ENCODE results near the gene PPP1R2.

Gene PPP1R2

DNA sequence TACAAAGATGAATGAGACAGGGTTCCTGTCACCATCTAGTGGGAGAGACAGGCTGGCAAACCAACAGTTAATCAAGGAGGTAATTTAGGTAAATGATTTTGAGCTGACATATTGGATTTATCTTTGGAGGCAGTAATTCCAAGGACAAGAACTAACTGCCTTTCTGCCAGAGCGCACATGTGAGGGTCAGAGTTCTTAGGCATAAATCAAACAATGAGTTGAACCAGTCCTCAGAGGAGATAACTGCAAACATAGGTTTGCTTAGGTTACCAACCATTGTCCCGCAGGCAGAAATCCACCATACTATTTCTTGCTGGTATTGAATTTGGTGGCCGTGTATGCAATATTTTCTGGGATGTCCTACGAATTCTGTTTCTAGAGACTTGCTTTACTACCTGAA lies 14.2 kb upstream of the PPP1R2 start:
- DNase-seq (ENCODE audit: low spot score) = no peak
- H3K27ac ChIP-seq = no peak overlapping the region
- ChIA-PET POLR2A (ENCODE audit: low non-redundant PET) (no interaction called here), CTCF (no interaction called here)
- TF ChIP-seq, protein P1, sequence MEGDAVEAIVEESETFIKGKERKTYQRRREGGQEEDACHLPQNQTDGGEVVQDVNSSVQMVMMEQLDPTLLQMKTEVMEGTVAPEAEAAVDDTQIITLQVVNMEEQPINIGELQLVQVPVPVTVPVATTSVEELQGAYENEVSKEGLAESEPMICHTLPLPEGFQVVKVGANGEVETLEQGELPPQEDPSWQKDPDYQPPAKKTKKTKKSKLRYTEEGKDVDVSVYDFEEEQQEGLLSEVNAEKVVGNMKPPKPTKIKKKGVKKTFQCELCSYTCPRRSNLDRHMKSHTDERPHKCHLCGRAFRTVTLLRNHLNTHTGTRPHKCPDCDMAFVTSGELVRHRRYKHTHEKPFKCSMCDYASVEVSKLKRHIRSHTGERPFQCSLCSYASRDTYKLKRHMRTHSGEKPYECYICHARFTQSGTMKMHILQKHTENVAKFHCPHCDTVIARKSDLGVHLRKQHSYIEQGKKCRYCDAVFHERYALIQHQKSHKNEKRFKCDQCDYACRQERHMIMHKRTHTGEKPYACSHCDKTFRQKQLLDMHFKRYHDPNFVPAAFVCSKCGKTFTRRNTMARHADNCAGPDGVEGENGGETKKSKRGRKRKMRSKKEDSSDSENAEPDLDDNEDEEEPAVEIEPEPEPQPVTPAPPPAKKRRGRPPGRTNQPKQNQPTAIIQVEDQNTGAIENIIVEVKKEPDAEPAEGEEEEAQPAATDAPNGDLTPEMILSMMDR (conservative IDR thresholded peaks at IDR 0.05; ENCODE audit: low read depth) = no peak

DNA sequence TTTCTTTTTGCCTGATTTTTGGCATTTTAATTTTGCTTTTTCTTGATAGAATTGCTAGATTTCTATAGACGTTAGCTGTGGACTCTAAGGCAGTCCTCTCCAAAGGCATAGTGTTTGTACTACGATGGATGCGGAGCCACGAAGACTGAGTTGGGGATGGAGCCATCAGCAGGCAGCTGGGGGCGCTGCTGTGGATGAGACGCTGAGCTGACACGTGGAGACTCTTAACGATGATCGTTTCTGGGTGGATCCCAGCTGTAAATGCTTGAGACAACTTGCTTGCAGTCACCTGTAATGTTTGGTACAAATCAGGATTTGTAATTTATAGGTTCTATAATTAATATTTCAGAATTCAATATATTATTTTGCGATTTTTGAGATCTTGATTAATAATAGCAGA lies 13.3 kb upstream of the PPP1R2 start:
- TF ChIP-seq, protein P1 (conservative IDR thresholded peaks at IDR 0.05; ENCODE audit: low read depth) = no peak
- DNase-seq (ENCODE audit: low spot score) = no peak
- H3K27ac ChIP-seq = no peak overlapping the region
- ChIA-PET POLR2A (ENCODE audit: low non-redundant PET) (no interaction called here), CTCF (interaction anchor here (0.6 kb wide), 1 partner anchor 47 kb away, joined by 7 read pairs; no protein-coding TSS in a partner anchor)

DNA sequence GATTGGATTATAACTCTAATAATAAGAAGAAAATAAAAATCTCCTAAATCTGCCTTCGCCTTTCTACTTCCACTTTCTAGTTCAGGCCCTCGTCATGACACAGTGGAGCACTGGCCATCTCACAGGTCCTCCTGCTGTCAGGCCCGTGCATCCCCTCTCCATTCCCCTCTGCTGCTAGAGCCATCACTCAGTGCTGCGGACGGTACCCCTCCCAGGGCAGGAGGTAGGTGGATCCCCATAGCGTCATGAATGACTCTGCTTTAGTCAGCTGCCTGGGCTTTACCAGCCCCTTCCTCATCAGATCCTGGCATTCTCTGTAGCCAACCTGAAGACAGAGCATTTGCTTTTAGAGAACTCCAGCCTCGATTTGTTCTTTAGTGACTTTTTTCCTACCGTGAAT lies 12.0 kb upstream of the PPP1R2 start:
- no peak overlapping the region for H3K27ac ChIP-seq
- ChIA-PET CTCF (no interaction called here), POLR2A (ENCODE audit: low non-redundant PET) (no interaction called here)
- DNase-seq (ENCODE audit: low spot score) = no peak
- TF ChIP-seq, protein P1 (conservative IDR thresholded peaks at IDR 0.05; ENCODE audit: low read depth) = no peak

DNA sequence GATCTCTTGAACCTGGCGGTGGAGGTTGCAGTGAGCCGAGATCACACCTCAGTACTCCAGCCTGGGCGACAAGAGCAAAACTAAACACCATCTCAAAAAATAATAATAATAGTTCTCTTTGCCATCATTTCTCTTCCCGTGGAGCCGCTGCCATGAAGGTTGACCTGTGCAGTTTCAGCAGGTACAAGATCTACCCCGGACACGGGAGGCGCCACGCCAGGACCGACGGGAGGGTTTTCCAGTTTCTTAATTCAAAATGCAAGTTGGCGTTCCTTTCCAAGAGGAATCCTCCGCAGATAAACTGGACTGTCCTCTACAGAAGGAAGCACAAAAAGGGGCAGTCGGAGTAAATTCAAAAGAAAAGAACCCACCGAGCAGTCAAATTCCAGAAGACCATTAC lies 11.3 kb upstream of the PPP1R2 start:
- POLR2A ChIA-PET (ENCODE audit: low non-redundant PET) = no interaction called here
- TF ChIP-seq, protein P1 (conservative IDR thresholded peaks at IDR 0.05; ENCODE audit: low read depth) = no peak
- CTCF ChIA-PET = no interaction called here
- no peak for DNase-seq (ENCODE audit: low spot score)
- no peak overlapping the region for H3K27ac ChIP-seq

DNA sequence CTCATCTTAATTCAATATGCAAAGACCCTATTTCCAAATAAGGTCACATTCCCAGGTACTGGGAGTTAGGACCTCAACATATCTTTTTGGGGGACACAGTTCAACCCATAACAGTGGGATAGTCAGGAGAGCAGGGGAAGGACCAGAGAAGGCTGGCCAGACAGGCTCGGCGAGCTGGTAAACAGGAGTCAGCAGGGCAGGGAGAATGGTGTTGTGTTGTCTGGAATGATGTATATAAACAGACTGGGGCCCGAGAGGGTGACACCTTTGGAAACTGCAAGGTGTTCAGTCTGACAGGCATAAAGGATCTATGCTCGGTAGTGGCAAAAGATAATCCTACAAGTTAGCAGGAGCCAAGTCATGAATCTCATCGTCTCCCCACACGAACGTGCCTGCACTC lies 10.1 kb upstream of the PPP1R2 start:
- DNase-seq (ENCODE audit: low spot score) = no peak
- POLR2A ChIA-PET (ENCODE audit: low non-redundant PET) = no interaction called here
- TF ChIP-seq, protein P1 (conservative IDR thresholded peaks at IDR 0.05; ENCODE audit: low read depth) = no peak
- CTCF ChIA-PET = interaction anchor here (0.6 kb wide), 1 partner anchor 778 kb away, joined by 3 read pairs; no protein-coding TSS in a partner anchor
- no peak overlapping the region for H3K27ac ChIP-seq

DNA sequence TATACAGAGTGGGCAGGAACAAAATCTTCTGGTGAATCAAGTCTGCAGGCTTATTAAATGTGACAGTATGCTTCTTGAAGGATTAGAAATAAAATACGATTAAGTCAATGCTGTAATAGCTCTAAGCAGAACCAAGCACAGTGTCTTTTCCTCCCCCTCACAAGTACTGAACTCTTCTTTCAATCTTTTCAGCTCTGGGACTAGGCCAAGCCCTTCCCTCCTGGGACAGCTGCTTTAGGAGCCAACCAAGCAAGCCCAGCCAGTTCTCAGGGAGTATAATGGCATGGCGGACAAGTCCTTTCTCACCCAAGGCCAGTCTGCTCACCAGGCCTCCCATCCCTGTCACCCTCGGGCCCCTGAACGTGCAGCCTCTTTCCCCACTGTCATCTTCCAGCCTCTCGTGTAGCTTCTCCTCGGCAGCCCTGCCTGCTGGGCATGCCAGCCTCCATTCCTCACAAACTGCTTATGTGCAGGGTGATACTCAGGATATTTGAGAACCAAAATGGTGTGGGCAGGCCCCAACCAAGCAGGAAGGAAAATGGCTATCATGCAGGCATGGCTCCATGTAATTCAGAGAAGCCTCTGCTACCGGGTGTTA lies 8.4 kb upstream of the PPP1R2 start:
- CTCF ChIA-PET = no interaction called here
- H3K27ac ChIP-seq = no peak overlapping the region
- TF ChIP-seq, protein P1 (conservative IDR thresholded peaks at IDR 0.05; ENCODE audit: low read depth) = no peak
- POLR2A ChIA-PET (ENCODE audit: low non-redundant PET) = no interaction called here
- DNase-seq (ENCODE audit: low spot score) = no peak

Data from RWPE1 (cell line).